Heart left ventricle (tissue), 11 donors: Measurements from ENCODE around the gene COMMD1. TPM values are rescaled to one million over a fixed set of nuclear protein-coding genes. Genes with fewer than 3 reads are reported as not detected.

Experiments used
- polyA plus RNA-seq, 2 donors: library from polyadenylated mRNA; stranded (reverse); fragments of 200-250 nt; gene quantifications; one replicate each; pipeline ENCODE4 v1.2.3, GENCODE V29; 2013
- total RNA-seq, 9 donors: library from RNA; depleted of rRNA in 2 of 9; stranded (reverse); fragments of >200 nt in 2 of 9; fragmentation: NEBNext Ultra II Directional in 3 of 9; extraction: Animal tissue kit (Norgen Biotek cat#: 25700) in 3 of 9; gene quantifications; one replicate each; pipeline versions ENCODE4 v1.1.0 to v1.2.4, GENCODE V29; 2016 to 2023
- donor health status: ischemic (EF 13 %, LVEDD 7.1; RV severe dilation, severe dysfunction).
- donor health status: healthy with polysubstance abuse.
- donor health status: DM: no; HTN: yes; CAD: no.
- donor health status: DM: no; HTN: no; CAD: no.
- donor health status: ischemic (EF 25% LVEDD 5.7; RV mildly dilated, moderate dysfunction).
- donor health status: healthy.
- donor health status: DM: yes; HTN: yes; CAD: no.
- donor health status: PGD.
- donor health status: nonischemic (EF 23%, LVEDD 6.1; RV moderate dilation, normal function).

Gene COMMD1
- total and polyA plus RNA-seq, 11 donors: 50.1 to 99.5 (median 69.3) TPM

Other genes with a start within 250 kb of the COMMD1 start
- 1 to 10 TPM in 8 of 9 donors, under 1 TPM in 1; 0.56 to 2.9 (median 2.3) TPM for gene FAM161A, start 51.6 kb upstream of the COMMD1 start, total RNA-seq
- gene FAM161A, start 51.6 kb upstream of the COMMD1 start, polyA plus RNA-seq: 1 to 10 TPM in 1 of 2 donors, under 1 TPM in 1; 0.84 to 4.4 TPM
- gene CCT4, start 17.0 kb upstream of the COMMD1 start, total RNA-seq: 100 to 1,000 TPM in 4 of 9 donors, 10 to 100 TPM in 5; 50.1 to 130 (median 96.9) TPM
- gene CCT4, start 17.0 kb upstream of the COMMD1 start, polyA plus RNA-seq: 100 to 1,000 TPM in 1 of 2 donors, 10 to 100 TPM in 1; 42.1 to 170 TPM